Endothelial cell of umbilical vein (primary cell): Measurements from ENCODE around the gene OTX2. TPM values are rescaled to one million over a fixed set of nuclear protein-coding genes. Genes with fewer than 3 reads are reported as not detected.

Source experiments
- BruUV-seq: library from RNA; stranded (reverse); fragments of 400-500 nt; replicated peaks from 2 replicates; lab custom pipeline; 2021; lab: Mats Ljungman, UMichigan
- CTCF ChIA-PET: fragments of 300-600, 350-600 bp; sonication (Branson Sonifier 250); formaldehyde crosslinking; loops from one replicate; lab custom pipeline; 2021; ENCODE audit warnings: antibody characterized with exemption, inconsistent platforms; lab: Charles Lee
- POLR2A ChIA-PET: fragments of 300-600, 350-600 bp; sonication (Branson Sonifier 250); formaldehyde crosslinking; loops from one replicate; lab custom pipeline; 2021; ENCODE audit warnings: antibody characterized with exemption, inconsistent platforms; lab: Charles Lee
- DNase-seq: peaks from one replicate; pipeline ENCODE4 v3.0.0-alpha.2; 2011; ENCODE audit warnings: low read depth, low spot score
- FAIRE-seq: peaks from 2 replicates; lab custom pipeline; 2011; peaks lifted over from hg19 to GRCh38; lab: Jason Lieb, UNC
- H2AFZ ChIP-seq: 2 replicates; pipeline ENCODE4 v1.6.0; 2012; ENCODE audit warnings: low read depth, low read length, control low read depth, inconsistent platforms
- H3K27ac ChIP-seq: 2 replicates; pipeline ENCODE4 v1.5.1; 2011; ENCODE audit warnings: low read depth, mild to moderate bottlenecking, control low read depth, low read length, moderate library complexity; ENCODE audit not compliant: insufficient read depth
- H3K27me3 ChIP-seq, 2 experiments: 2 replicates each; pipeline versions ENCODE4 v1.6.0 to v1.6.1; 2011; ENCODE audit warnings: low read length in 2 of 2, mixed read lengths in 1 of 2; ENCODE audit not compliant: control insufficient read depth in 2 of 2, insufficient read depth in 2 of 2
- H3K36me3 ChIP-seq, 2 experiments: 2 replicates in 1 of 2; 3 replicates in 1 of 2; pipeline ENCODE4 v1.5.1; 2011; ENCODE audit warnings: low read length in 2 of 2, mild to moderate bottlenecking in 1 of 2, moderate library complexity in 1 of 2; ENCODE audit not compliant: control insufficient read depth in 2 of 2, insufficient read depth in 2 of 2; ENCODE audit errors: extremely low read depth in 1 of 2
- H3K4me1 ChIP-seq: 3 replicates; pipeline ENCODE4 v1.5.1; 2011; ENCODE audit warnings: mild to moderate bottlenecking, low read length; ENCODE audit not compliant: control insufficient read depth, insufficient read depth; ENCODE audit errors: extremely low read depth
- H3K4me2 ChIP-seq: 2 replicates; pipeline ENCODE4 v1.6.1; 2011; ENCODE audit warnings: low read length, control low read depth, mixed read lengths; ENCODE audit not compliant: insufficient read depth
- H3K4me3 ChIP-seq, 3 experiments: fragments of 200-600 bp in 1 of 3; sonication (generic), shearing (Covaris generic) in 1 of 3; replicated peaks in 1 of 3; 2 replicates each; pipeline ENCODE4 v1.5.1; 2011 to 2016; ENCODE audit warnings: control low read depth in 3 of 3, low read length in 3 of 3, mild to moderate bottlenecking in 2 of 3, inconsistent platforms in 1 of 3, low read depth in 1 of 3, moderate library complexity in 1 of 3; ENCODE audit not compliant: insufficient read depth in 1 of 3
- H3K79me2 ChIP-seq: 2 replicates; pipeline ENCODE4 v1.6.0; 2012; ENCODE audit warnings: low read length, inconsistent platforms; ENCODE audit not compliant: control insufficient read depth, insufficient read depth
- H3K9ac ChIP-seq: replicated peaks from 2 replicates; pipeline ENCODE3; 2011; ENCODE audit warnings: low read length, control low read depth; ENCODE audit not compliant: insufficient read depth; ENCODE audit errors: extremely low read depth
- H3K9me1 ChIP-seq: replicated peaks from 3 replicates; pipeline ENCODE4 v1.6.0; 2011; ENCODE audit warnings: mild to moderate bottlenecking, low read length; ENCODE audit not compliant: control insufficient read depth, insufficient read depth; ENCODE audit errors: extremely low read depth
- H3K9me3 ChIP-seq: replicated peaks from 2 replicates; pipeline ENCODE4 v1.5.1; 2012; ENCODE audit warnings: low read length, inconsistent platforms; ENCODE audit not compliant: control insufficient read depth, insufficient read depth
- H4K20me1 ChIP-seq: replicated peaks from 2 replicates; pipeline ENCODE3; 2011; ENCODE audit warnings: mild to moderate bottlenecking, low read length; ENCODE audit not compliant: control insufficient read depth, insufficient read depth; ENCODE audit errors: extremely low read depth
- CTCF ChIP-seq, 2 donors: IDR thresholded peaks; 1 replicate in 1 of 2; 2 replicates in 1 of 2; pipeline ENCODE4 v1.5.1; 2011; ENCODE audit warnings: low read length in 2 of 2, mild to moderate bottlenecking in 2 of 2, moderate library complexity in 2 of 2, control low read depth in 1 of 2, inconsistent platforms in 1 of 2, low read depth in 1 of 2; ENCODE audit not compliant: insufficient read depth in 1 of 2; ENCODE audit errors: extremely low read depth in 1 of 2
- EZH2 ChIP-seq: IDR thresholded peaks from 2 replicates; pipeline ENCODE4 v1.6.1; 2012; ENCODE audit warnings: borderline replicate concordance, low read depth, mild to moderate bottlenecking, moderate library complexity, low read length, inconsistent platforms; ENCODE audit not compliant: severe bottlenecking
- FOS ChIP-seq: IDR thresholded peaks from 2 replicates; pipeline ENCODE4 v1.6.1; 2011; ENCODE audit warnings: mild to moderate bottlenecking, low read length, moderate library complexity, borderline replicate concordance; ENCODE audit not compliant: insufficient read depth
- GATA2 ChIP-seq: IDR thresholded peaks from 2 replicates; pipeline ENCODE4 v1.7.0; 2011; ENCODE audit warnings: low read depth, mild to moderate bottlenecking, moderate library complexity, mixed read lengths, low read length; ENCODE audit not compliant: insufficient read length, insufficient read depth
- JUN ChIP-seq: IDR thresholded peaks from 2 replicates; pipeline ENCODE4 v1.6.1; 2011; ENCODE audit warnings: borderline replicate concordance, low read depth; ENCODE audit not compliant: insufficient read length, insufficient read depth
- MAX ChIP-seq: IDR thresholded peaks from 2 replicates; pipeline ENCODE4 v1.6.1; 2011; ENCODE audit not compliant: insufficient read depth, insufficient read length
- MYC ChIP-seq: IDR thresholded peaks from one replicate; pipeline ENCODE4 v1.6.1; 2011; ENCODE audit warnings: mild to moderate bottlenecking, low read depth, low read length
- POLR2A ChIP-seq: IDR thresholded peaks from 2 replicates; pipeline ENCODE4 v1.6.1; 2012; ENCODE audit warnings: low read depth, mild to moderate bottlenecking, control low read depth, low read length
- POLR2AphosphoS5 ChIP-seq: IDR thresholded peaks from 2 replicates; pipeline ENCODE4 v1.6.1; 2012; ENCODE audit warnings: low read depth, mild to moderate bottlenecking, control low read depth, low read length, moderate library complexity; ENCODE audit not compliant: insufficient read depth
- dilution Hi-C: fragments of 300-500 bp; cut with MboI; formaldehyde crosslinking; loops from one replicate; pipeline ENCODE4 v1.15.0; 2019; ENCODE audit warnings: low sequenced_read_pairs; ENCODE audit not compliant: extremely low pct_ligation_motif_present
- intact Hi-C: fragments of 100-400 bp; cut with micrococcal nuclease; formaldehyde crosslinking; loops from one replicate; pipeline ENCODE4 v1.10.0; 2022
- polyA plus RNA-seq, 4 experiments: library from polyadenylated mRNA; depleted of rRNA in 3 of 4; stranded (reverse) in 3 of 4; unstranded in 1 of 4; fragments of >200 nt; gene quantifications; 2 replicates each; pipeline versions ENCODE4 v1.2.1 to v1.2.3, GENCODE V29; 2011 to 2012; ENCODE audit warnings: missing spikeins in 1 of 4
- total RNA-seq: library from RNA; stranded (reverse); gene quantifications from 2 replicates; pipeline ENCODE4 v1.2.3, GENCODE V29; 2021

The OTX2 gene
- total and polyA plus RNA-seq, 2 donors (not counting 3 experiments of a cell fraction or from before 2014, with no cell fraction given): not detected

DNA sequence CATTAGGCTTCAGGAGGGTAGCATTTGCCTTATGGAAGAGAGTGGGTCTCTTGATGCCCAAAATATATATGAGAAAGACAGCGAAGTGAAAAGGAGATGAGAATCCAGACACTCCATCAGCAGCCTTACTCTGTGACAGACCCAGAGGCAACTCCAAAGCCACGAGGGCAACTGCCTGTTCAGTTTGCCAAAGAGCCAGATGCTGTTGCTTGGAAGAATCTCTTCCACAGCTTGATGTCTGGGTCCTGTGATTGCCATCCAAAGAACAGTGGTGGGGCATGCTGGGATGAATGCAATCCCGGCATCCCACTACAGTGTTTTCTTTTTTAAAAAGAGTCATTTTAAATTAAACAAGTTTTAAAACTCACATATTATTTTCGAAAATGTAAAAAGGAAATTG lies 10.9 kb upstream of the OTX2 start:
- FAIRE-seq (no peak), DNase-seq (no peak)
- Histone ChIP-seq H3K9me1 (no peaks in the 10 kb centered on the region), H3K4me2 (no peak overlapping the region), H2AFZ (no peak overlapping the region), H3K27me3 (peaks cover 28 to 41% of the 10 kb centered on the region in 2 experiments), H3K4me1 (no peaks in the 10 kb centered on the region), H3K36me3 (no peaks in the 10 kb centered on the region), H4K20me1 (no peaks in the 10 kb centered on the region), H3K79me2 (no peaks in the 10 kb centered on the region), H3K9ac (no peak overlapping the region), H3K4me3 (no peak overlapping the region), H3K9me3 (no peaks in the 10 kb centered on the region), H3K27ac (no peak overlapping the region)
- ChIA-PET POLR2A (no interaction called here), CTCF (no interaction called here)
- dilution Hi-C loops (no loop called here), intact Hi-C loops (no loop called here)
- TF ChIP-seq POLR2AphosphoS5: no peak
- TF ChIP-seq FOS: no peak
- TF ChIP-seq POLR2A: no peak
- TF ChIP-seq GATA2: no peak
- TF ChIP-seq CTCF (IDR thresholded peaks at IDR 0.05; ENCODE audit: extremely low read depth in 1 of 2, insufficient read depth in 1 of 2, low read depth in 1 of 2, low read length in 2 of 2): no peak
- no peak for TF ChIP-seq MYC
- TF ChIP-seq EZH2: no peak
- TF ChIP-seq JUN: no peak
- no peak for TF ChIP-seq MAX
- no TSS peak for BruUV-seq
